K562 (cell line): Measurements from ENCODE around the gene ST3GAL3. TPM values are rescaled to one million over a fixed set of nuclear protein-coding genes. Genes with fewer than 3 reads are reported as not detected.

ENCODE experiments used
- ETV6 ChIP-seq, 3 experiments: fragments of 150-350 bp in 1 of 3; sonication (generic) in 1 of 3; formaldehyde crosslinking in 1 of 3; IDR thresholded peaks; 2 replicates each; pipeline versions ENCODE4 v1.6.1 to v1.8.0; 2014 to 2022; ENCODE audit warnings: borderline replicate concordance in 2 of 3, low read depth in 2 of 3, antibody characterized with exemption in 1 of 3, low read length in 1 of 3, mild to moderate bottlenecking in 1 of 3, missing genetic modification reagents in 1 of 3
- GABPB1 ChIP-seq: sonication (generic); formaldehyde crosslinking; IDR thresholded peaks from 2 replicates; pipeline ENCODE4 v1.8.0; 2022; ENCODE audit warnings: mild to moderate bottlenecking, missing genetic modification reagents
- L3MBTL2 ChIP-seq: fragments of 450-650 bp; IDR thresholded peaks from 2 replicates; pipeline ENCODE4 v1.6.1; 2016; ENCODE audit warnings: mild to moderate bottlenecking, moderate library complexity
- MCM5 ChIP-seq: fragments of 450-650 bp; IDR thresholded peaks from 2 replicates; pipeline ENCODE4 v1.6.1; 2016; ENCODE audit warnings: low read depth
- POLR3G ChIP-seq: IDR thresholded peaks from 2 replicates; pipeline ENCODE4 v1.6.1; 2011; ENCODE audit not compliant: insufficient read length, insufficient replicate concordance; ENCODE audit errors: extremely low read depth
- RBFOX2 ChIP-seq: fragments of 200-400 bp; formaldehyde crosslinking; IDR thresholded peaks from 2 replicates; pipeline ENCODE4 v1.6.1; 2017; ENCODE audit warnings: low read depth, mild to moderate bottlenecking, low read length, moderate library complexity
- RCOR1 ChIP-seq, 2 experiments: IDR thresholded peaks; 2 replicates each; pipeline ENCODE4 v1.6.1; 2012; ENCODE audit warnings: low read depth in 2 of 2, low read length in 2 of 2, borderline replicate concordance in 1 of 2, improper control_type of control experiment in 1 of 2
- TRIM24 ChIP-seq, 2 experiments: fragments of 450-650 bp; IDR thresholded peaks; 2 replicates each; pipeline ENCODE4 v1.6.1; 2016
- ZNF121 ChIP-seq: sonication (generic); formaldehyde crosslinking; conservative IDR thresholded peaks from 2 replicates; pipeline ENCODE4 v1.8.0; 2022; ENCODE audit warnings: missing genetic modification reagents
- ZNF79 ChIP-seq: fragments of 250-450 bp; sonication (Bioruptor Pico); IDR thresholded peaks from 2 replicates; pipeline ENCODE4 v1.4.0; 2020; ENCODE audit warnings: low read depth, mild to moderate bottlenecking, moderate library complexity
- polyA plus RNA-seq, 8 experiments: library from polyadenylated mRNA; depleted of rRNA in 4 of 8; stranded (reverse) in 5 of 8; unstranded in 3 of 8; fragments of >200 nt; fragmentation: Nextera tagmentation in 2 of 8; fragmentation: Illumina TruSeq in 1 of 8; extraction: Ambion mirVana in 2 of 8; extraction: Trizol in 1 of 8; gene quantifications; 2 replicates each; pipeline versions ENCODE4 v1.2.1 to v1.2.3, GENCODE V29; 2011 to 2014; ENCODE audit warnings: inconsistent platforms in 1 of 8, missing spikeins in 1 of 8
- total RNA-seq, 7 experiments: library from RNA; depleted of rRNA in 6 of 7; stranded (reverse); fragments of >200 nt in 6 of 7; fragmentation: Illumina TruSeq in 2 of 7; extraction: Trizol in 2 of 7; gene quantifications; 2 replicates each; pipeline versions ENCODE4 v1.2.1 to v1.2.3, GENCODE V29; 2011 to 2021; ENCODE audit warnings: low replicate concordance in 1 of 7
- TF ChIP-seq, protein P1 (sequence below), 2 experiments: IDR thresholded peaks; 2 replicates each; pipeline ENCODE4 v1.6.1; 2012; ENCODE audit warnings: improper control_type of control experiment in 2 of 2, low read depth in 2 of 2, low read length in 2 of 2, borderline replicate concordance in 1 of 2
- TF ChIP-seq, protein P2 (sequence below): sonication (generic); formaldehyde crosslinking; IDR thresholded peaks from 2 replicates; pipeline ENCODE4 v1.5.0; 2020; ENCODE audit warnings: missing genetic modification reagents
- TF ChIP-seq, protein P3 (sequence below): sonication (generic); formaldehyde crosslinking; IDR thresholded peaks from 2 replicates; pipeline ENCODE4 v1.8.1; 2023; ENCODE audit warnings: mild to moderate bottlenecking, missing genetic modification reagents
- TF ChIP-seq, protein P4 (sequence below): sonication (generic); formaldehyde crosslinking; IDR thresholded peaks from 2 replicates; pipeline ENCODE4 v1.8.0; 2022; ENCODE audit warnings: mild to moderate bottlenecking, missing genetic modification reagents
- TF ChIP-seq, protein P5 (sequence below): fragments of 250-450 bp; sonication (Bioruptor Pico); IDR thresholded peaks from 2 replicates; pipeline ENCODE4 v1.4.0; 2020; ENCODE audit warnings: borderline replicate concordance
- TF ChIP-seq, protein P6 (sequence below): fragments of 450-650 bp; IDR thresholded peaks from 2 replicates; pipeline ENCODE4 v1.6.1; 2016; ENCODE audit warnings: low read depth, mild to moderate bottlenecking, moderate library complexity

ST3GAL3 gene
- total and polyA plus RNA-seq, 9 of the 15 experiments (the other 6 are each of a cell fraction or from before 2014, with no cell fraction given) = 1.2 to 18.9 (median 11.0) TPM

DNA sequence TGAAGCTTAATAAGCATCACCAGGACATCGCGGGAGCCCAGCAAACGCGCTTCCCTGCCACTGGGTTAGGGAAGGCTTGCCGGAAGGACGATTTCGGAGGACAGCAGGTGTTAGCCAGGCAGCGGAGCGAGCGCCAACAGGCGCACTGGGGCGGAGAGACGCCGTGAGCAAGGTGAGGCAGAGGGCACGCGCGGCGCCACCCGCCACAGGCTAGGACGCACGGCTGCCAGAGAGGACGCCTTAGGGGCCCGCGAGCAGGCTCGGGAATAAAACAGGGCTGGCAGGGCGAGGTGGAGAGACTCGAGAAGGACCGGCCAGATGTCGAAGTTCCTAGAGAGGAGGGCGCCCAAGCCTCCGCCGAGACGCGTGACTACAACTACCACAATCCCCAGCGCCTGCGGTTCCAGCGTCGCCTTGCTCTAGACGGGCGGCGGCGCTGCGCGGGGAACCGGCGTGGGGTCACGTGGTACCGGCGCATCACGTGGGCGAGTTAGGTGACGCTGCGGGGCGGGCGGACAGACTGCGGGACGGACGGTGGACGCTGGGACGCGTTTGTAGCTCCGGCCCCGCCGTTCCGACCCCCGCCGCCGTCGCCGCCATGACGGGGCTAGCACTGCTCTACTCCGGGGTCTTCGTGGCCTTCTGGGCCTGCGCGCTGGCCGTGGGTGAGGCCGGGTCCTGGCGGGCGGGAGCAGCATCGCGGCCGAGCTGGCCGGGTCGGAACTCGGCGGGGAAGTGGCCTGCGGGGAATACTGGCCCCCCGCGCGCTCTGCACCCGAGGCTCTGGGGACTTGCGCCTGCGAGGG lies 267.3 kb downstream of the ST3GAL3 start, which contains the start of gene ATP6V0B (continued):
- TF ChIP-seq, protein P1, sequence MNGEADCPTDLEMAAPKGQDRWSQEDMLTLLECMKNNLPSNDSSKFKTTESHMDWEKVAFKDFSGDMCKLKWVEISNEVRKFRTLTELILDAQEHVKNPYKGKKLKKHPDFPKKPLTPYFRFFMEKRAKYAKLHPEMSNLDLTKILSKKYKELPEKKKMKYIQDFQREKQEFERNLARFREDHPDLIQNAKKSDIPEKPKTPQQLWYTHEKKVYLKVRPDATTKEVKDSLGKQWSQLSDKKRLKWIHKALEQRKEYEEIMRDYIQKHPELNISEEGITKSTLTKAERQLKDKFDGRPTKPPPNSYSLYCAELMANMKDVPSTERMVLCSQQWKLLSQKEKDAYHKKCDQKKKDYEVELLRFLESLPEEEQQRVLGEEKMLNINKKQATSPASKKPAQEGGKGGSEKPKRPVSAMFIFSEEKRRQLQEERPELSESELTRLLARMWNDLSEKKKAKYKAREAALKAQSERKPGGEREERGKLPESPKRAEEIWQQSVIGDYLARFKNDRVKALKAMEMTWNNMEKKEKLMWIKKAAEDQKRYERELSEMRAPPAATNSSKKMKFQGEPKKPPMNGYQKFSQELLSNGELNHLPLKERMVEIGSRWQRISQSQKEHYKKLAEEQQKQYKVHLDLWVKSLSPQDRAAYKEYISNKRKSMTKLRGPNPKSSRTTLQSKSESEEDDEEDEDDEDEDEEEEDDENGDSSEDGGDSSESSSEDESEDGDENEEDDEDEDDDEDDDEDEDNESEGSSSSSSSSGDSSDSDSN (IDR thresholded peaks at IDR 0.05; ENCODE audit: borderline replicate concordance in 1 of 2, low read depth in 2 of 2, low read length in 2 of 2) = peak in 1 of 2 experiments; percentile 23; a peak in 1 of 4 replicates
- TF ChIP-seq RBFOX2 = peak; percentile 96
- TF ChIP-seq, protein P2, sequence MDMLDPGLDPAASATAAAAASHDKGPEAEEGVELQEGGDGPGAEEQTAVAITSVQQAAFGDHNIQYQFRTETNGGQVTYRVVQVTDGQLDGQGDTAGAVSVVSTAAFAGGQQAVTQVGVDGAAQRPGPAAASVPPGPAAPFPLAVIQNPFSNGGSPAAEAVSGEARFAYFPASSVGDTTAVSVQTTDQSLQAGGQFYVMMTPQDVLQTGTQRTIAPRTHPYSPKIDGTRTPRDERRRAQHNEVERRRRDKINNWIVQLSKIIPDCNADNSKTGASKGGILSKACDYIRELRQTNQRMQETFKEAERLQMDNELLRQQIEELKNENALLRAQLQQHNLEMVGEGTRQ (CRISPR knock-in tag) = peak; percentile 100
- TF ChIP-seq L3MBTL2 = peak; percentile 91
- TF ChIP-seq, protein P3, sequence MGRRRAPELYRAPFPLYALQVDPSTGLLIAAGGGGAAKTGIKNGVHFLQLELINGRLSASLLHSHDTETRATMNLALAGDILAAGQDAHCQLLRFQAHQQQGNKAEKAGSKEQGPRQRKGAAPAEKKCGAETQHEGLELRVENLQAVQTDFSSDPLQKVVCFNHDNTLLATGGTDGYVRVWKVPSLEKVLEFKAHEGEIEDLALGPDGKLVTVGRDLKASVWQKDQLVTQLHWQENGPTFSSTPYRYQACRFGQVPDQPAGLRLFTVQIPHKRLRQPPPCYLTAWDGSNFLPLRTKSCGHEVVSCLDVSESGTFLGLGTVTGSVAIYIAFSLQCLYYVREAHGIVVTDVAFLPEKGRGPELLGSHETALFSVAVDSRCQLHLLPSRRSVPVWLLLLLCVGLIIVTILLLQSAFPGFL (CRISPR knock-in tag) = no peak
- TF ChIP-seq, protein P4, sequence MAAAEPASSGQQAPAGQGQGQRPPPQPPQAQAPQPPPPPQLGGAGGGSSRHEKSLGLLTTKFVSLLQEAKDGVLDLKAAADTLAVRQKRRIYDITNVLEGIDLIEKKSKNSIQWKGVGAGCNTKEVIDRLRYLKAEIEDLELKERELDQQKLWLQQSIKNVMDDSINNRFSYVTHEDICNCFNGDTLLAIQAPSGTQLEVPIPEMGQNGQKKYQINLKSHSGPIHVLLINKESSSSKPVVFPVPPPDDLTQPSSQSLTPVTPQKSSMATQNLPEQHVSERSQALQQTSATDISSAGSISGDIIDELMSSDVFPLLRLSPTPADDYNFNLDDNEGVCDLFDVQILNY (CRISPR knock-in tag) = peak; percentile 96
- TF ChIP-seq MCM5 = no peak
- no peak for TF ChIP-seq ETV6 (IDR thresholded peaks at IDR 0.05; ENCODE audit: borderline replicate concordance in 1 of 2, low read depth in 2 of 2, low read length in 1 of 2)
- no peak for TF ChIP-seq ETV6 (CRISPR knock-in tag; IDR thresholded peaks at IDR 0.05; ENCODE audit: borderline replicate concordance)
- TF ChIP-seq GABPB1 (CRISPR knock-in tag) = peak; percentile 85
- TF ChIP-seq, protein P5, sequence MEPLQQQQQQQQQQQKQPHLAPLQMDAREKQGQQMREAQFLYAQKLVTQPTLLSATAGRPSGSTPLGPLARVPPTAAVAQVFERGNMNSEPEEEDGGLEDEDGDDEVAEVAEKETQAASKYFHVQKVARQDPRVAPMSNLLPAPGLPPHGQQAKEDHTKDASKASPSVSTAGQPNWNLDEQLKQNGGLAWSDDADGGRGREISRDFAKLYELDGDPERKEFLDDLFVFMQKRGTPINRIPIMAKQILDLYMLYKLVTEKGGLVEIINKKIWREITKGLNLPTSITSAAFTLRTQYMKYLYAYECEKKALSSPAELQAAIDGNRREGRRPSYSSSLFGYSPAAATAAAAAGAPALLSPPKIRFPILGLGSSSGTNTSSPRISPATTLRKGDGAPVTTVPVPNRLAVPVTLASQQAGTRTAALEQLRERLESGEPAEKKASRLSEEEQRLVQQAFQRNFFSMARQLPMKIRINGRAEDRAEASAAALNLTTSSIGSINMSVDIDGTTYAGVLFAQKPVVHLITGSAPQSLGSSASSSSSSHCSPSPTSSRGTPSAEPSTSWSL (CRISPR knock-in tag) = peak; percentile 27; the same call in 1 of the 2 replicates
- no peak for TF ChIP-seq POLR3G
- no peak for TF ChIP-seq ZNF79
- peak in 1 of 2 experiments; percentile 82; a peak in 2 of 4 replicates for TF ChIP-seq RCOR1 (IDR thresholded peaks at IDR 0.05; ENCODE audit: borderline replicate concordance in 1 of 2, low read depth in 2 of 2, low read length in 2 of 2)
- TF ChIP-seq TRIM24 (IDR thresholded peaks at IDR 0.05) = no peak
- TF ChIP-seq ZNF121 = no peak
- TF ChIP-seq, protein P6, sequence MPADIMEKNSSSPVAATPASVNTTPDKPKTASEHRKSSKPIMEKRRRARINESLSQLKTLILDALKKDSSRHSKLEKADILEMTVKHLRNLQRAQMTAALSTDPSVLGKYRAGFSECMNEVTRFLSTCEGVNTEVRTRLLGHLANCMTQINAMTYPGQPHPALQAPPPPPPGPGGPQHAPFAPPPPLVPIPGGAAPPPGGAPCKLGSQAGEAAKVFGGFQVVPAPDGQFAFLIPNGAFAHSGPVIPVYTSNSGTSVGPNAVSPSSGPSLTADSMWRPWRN = no peak
